Neural cell (in vitro differentiated cells): ENCODE data around the gene XPA. TPM values are rescaled to one million over a fixed set of nuclear protein-coding genes. Genes with fewer than 3 reads are reported as not detected.

Source experiments
- H2AFZ ChIP-seq: fragments of 200-600, 300-800 bp; sonication (generic), shearing (Covaris generic); 2 replicates; pipeline ENCODE4 v1.6.0; 2014; ENCODE audit warnings: low read depth, mild to moderate bottlenecking, antibody characterized with exemption, low read length, moderate library complexity
- H3F3A ChIP-seq: fragments of 200-600 bp; shearing (Covaris generic); 2 replicates; pipeline ENCODE4 v1.6.1; 2016; ENCODE audit warnings: mild to moderate bottlenecking, moderate library complexity, mixed read lengths, antibody characterized with exemption, low read length; ENCODE audit not compliant: insufficient read depth, poor library complexity, severe bottlenecking
- H3K27ac ChIP-seq: fragments of 200-600, 300-800 bp; sonication (generic), shearing (Covaris generic); 2 replicates; pipeline ENCODE4 v1.5.1; 2014; ENCODE audit warnings: mild to moderate bottlenecking, low read length, moderate library complexity
- H3K27me3 ChIP-seq: fragments of 300-800, 200-600 bp; sonication (generic), shearing (Covaris generic); 2 replicates; pipeline ENCODE4 v1.6.0; 2014; ENCODE audit warnings: mild to moderate bottlenecking, low read depth, low read length, moderate library complexity; ENCODE audit not compliant: insufficient read depth
- H3K36me3 ChIP-seq: fragments of 300-800, 200-600 bp; sonication (generic), shearing (Covaris generic); 2 replicates; pipeline ENCODE4 v1.5.1; 2014; ENCODE audit warnings: mild to moderate bottlenecking, antibody characterized with exemption, low read length, moderate library complexity; ENCODE audit not compliant: insufficient read depth
- H3K4me2 ChIP-seq: fragments of 300-800, 200-600 bp; sonication (generic), shearing (Covaris generic); 2 replicates; pipeline ENCODE4 v1.6.0; 2014; ENCODE audit warnings: mild to moderate bottlenecking, low read length
- H3K4me3 ChIP-seq: fragments of 300-800, 200-600 bp; sonication (generic), shearing (Covaris generic); 2 replicates; pipeline ENCODE4 v1.5.1; 2014; ENCODE audit warnings: mild to moderate bottlenecking, low read length, moderate library complexity
- H3K79me2 ChIP-seq: fragments of 200-600 bp; shearing (Covaris generic); replicated peaks from 2 replicates; pipeline ENCODE4 v1.6.0; 2014; ENCODE audit warnings: mild to moderate bottlenecking, low read length, moderate library complexity; ENCODE audit not compliant: insufficient read depth
- H3K9ac ChIP-seq: fragments of 300-800, 200-600 bp; sonication (generic), shearing (Covaris generic); 2 replicates; pipeline ENCODE4 v1.6.1; 2016; ENCODE audit warnings: mild to moderate bottlenecking, low read length, mixed read lengths
- H3K9me2 ChIP-seq: fragments of 200-600 bp; shearing (Covaris generic); 2 replicates; pipeline ENCODE4 v1.6.1; 2016; ENCODE audit warnings: mild to moderate bottlenecking, low read length, mixed read lengths; ENCODE audit not compliant: insufficient read depth
- H3K9me3 ChIP-seq: fragments of 200-600, 300-800 bp; sonication (generic), shearing (Covaris generic); 2 replicates; pipeline ENCODE4 v1.6.1; 2016; ENCODE audit warnings: mild to moderate bottlenecking, mixed run types, low read length, moderate library complexity, mixed read lengths
- H4K20me1 ChIP-seq: fragments of 200-600 bp; shearing (Covaris generic); 2 replicates; pipeline ENCODE4 v1.6.1; 2016; ENCODE audit warnings: mild to moderate bottlenecking, mixed run types; ENCODE audit not compliant: insufficient read depth
- CTCF ChIP-seq: fragments of 450-650 bp; IDR thresholded peaks from 2 replicates; pipeline ENCODE4 v1.5.1; 2014; ENCODE audit warnings: antibody characterized with exemption, mild to moderate bottlenecking, moderate library complexity; ENCODE audit not compliant: poor library complexity, severe bottlenecking
- EP300 ChIP-seq: fragments of 450-650 bp; conservative IDR thresholded peaks from 2 replicates; pipeline ENCODE4 v1.6.1; 2014; ENCODE audit warnings: antibody characterized with exemption, mild to moderate bottlenecking, moderate library complexity; ENCODE audit not compliant: poor library complexity, severe bottlenecking
- EZH2 ChIP-seq: fragments of 200-600, 300-800 bp; shearing (Covaris generic), sonication (generic); IDR thresholded peaks from 2 replicates; pipeline ENCODE4 v1.6.1; 2014; ENCODE audit warnings: antibody characterized with exemption, low read length, borderline replicate concordance, mild to moderate bottlenecking; ENCODE audit not compliant: insufficient read depth, poor library complexity, severe bottlenecking
- MXI1 ChIP-seq: fragments of 450-650 bp; conservative IDR thresholded peaks from 2 replicates; pipeline ENCODE4 v1.6.1; 2014; ENCODE audit warnings: antibody characterized with exemption, mild to moderate bottlenecking; ENCODE audit not compliant: poor library complexity, severe bottlenecking
- POLR2AphosphoS5 ChIP-seq: IDR thresholded peaks from 2 replicates; pipeline ENCODE4 v1.6.1; 2012
- RAD21 ChIP-seq: fragments of 450-650 bp; conservative IDR thresholded peaks from 2 replicates; pipeline ENCODE4 v1.6.1; 2014; ENCODE audit warnings: antibody characterized with exemption, mild to moderate bottlenecking, moderate library complexity
- REST ChIP-seq: IDR thresholded peaks from 2 replicates; pipeline ENCODE4 v1.6.1; 2012; ENCODE audit warnings: borderline replicate concordance
- SMC3 ChIP-seq: fragments of 450-650 bp; conservative IDR thresholded peaks from 2 replicates; pipeline ENCODE4 v1.6.1; 2014; ENCODE audit warnings: antibody characterized with exemption, mild to moderate bottlenecking, moderate library complexity; ENCODE audit not compliant: poor library complexity
- TAF1 ChIP-seq: IDR thresholded peaks from 2 replicates; pipeline ENCODE4 v1.6.1; 2012; ENCODE audit warnings: low read depth
- polyA plus RNA-seq: library from polyadenylated mRNA; depleted of rRNA; stranded (reverse); fragments of >200 nt; gene quantifications from 2 replicates; pipeline ENCODE4 v1.2.3, GENCODE V29; 2014

The XPA gene
- polyA plus RNA-seq, 1 donor from 2014 or later = 34.5 TPM

GRCh38 chr9:97675655-97676054 is 21.5 kb downstream of the XPA start:
- Histone ChIP-seq H3K36me3 (peaks cover 16% of the 10 kb centered on the region), H3K4me2 (no peak overlapping the region), H3K4me3 (no peak overlapping the region), H3K9me3 (no peaks in the 10 kb centered on the region), H4K20me1 (no peaks in the 10 kb centered on the region), H3F3A (no peaks in the 10 kb centered on the region), H3K9ac (no peak overlapping the region), H3K27ac (no peak overlapping the region), H3K79me2 (no peaks in the 10 kb centered on the region), H2AFZ (no peak overlapping the region), H3K9me2 (no peaks in the 10 kb centered on the region), H3K27me3 (no peaks in the 10 kb centered on the region)
- TF ChIP-seq REST (no peak), RAD21 (no peak), CTCF (no peak), POLR2AphosphoS5 (no peak)

GRCh38 chr9:97673922-97674321 is 23.2 kb downstream of the XPA start:
- Histone ChIP-seq H3K79me2 (no peaks in the 10 kb centered on the region), H4K20me1 (no peaks in the 10 kb centered on the region), H3K9ac (no peak overlapping the region), H3K36me3 (peaks cover 16% of the 10 kb centered on the region), H3K9me2 (no peaks in the 10 kb centered on the region), H3K27ac (no peak overlapping the region), H3K9me3 (no peaks in the 10 kb centered on the region), H3K4me3 (no peak overlapping the region), H3K27me3 (no peaks in the 10 kb centered on the region), H3K4me2 (no peak overlapping the region), H3F3A (no peaks in the 10 kb centered on the region), H2AFZ (no peak overlapping the region)
- no peak for TF ChIP-seq TAF1
- TF ChIP-seq EP300 = no peak
- TF ChIP-seq SMC3 = no peak
- no peak for TF ChIP-seq EZH2
- no peak for TF ChIP-seq MXI1

GRCh38 chr9:97672403-97672802 is 24.7 kb downstream of the XPA start:
- H3K4me3 ChIP-seq = no peak overlapping the region
- no peak for TF ChIP-seq MXI1
- no peak for TF ChIP-seq TAF1
- TF ChIP-seq EP300 = no peak
- TF ChIP-seq POLR2AphosphoS5 = no peak
- TF ChIP-seq EZH2 = no peak
- no peak for TF ChIP-seq SMC3
- TF ChIP-seq RAD21 = no peak
- TF ChIP-seq CTCF = no peak
- TF ChIP-seq REST = no peak
- no peak overlapping the region for H3K9ac ChIP-seq
- no peak overlapping the region for H3K27ac ChIP-seq
- no peaks in the 10 kb centered on the region for H3K9me3 ChIP-seq
- no peak overlapping the region for H3K4me2 ChIP-seq
- no peaks in the 10 kb centered on the region for H3K27me3 ChIP-seq
- no peaks in the 10 kb centered on the region for H3K9me2 ChIP-seq
- peaks cover 16% of the 10 kb centered on the region for H3K36me3 ChIP-seq
- no peak overlapping the region for H2AFZ ChIP-seq
- no peaks in the 10 kb centered on the region for H4K20me1 ChIP-seq
- no peaks in the 10 kb centered on the region for H3K79me2 ChIP-seq
- H3F3A ChIP-seq = no peaks in the 10 kb centered on the region
